Hematopoietic multipotent progenitor cell treated with erythropoietin and hydrocortisone succinate and interleukin-3 and kit ligand, for 17 days (in vitro differentiated cells): ENCODE data around the gene F12.
A peak's percentile ranks its signal among the peaks of the same experiment; 100 is the strongest.

ENCODE experiments used
- DNase-seq: peaks from one replicate; pipeline ENCODE4 v3.0.0-alpha.2; 2015; ENCODE audit warnings: low spot score

Gene F12

GRCh38 chr5:177412603-177413233 lies 3.4 kb upstream of the F12 start:
- no peak for DNase-seq

- no peak for DNase-seq
Measured at GRCh38 chr5:177410575-177410974, 1.2 kb upstream of the F12 start.

GRCh38 chr5:177405805-177406204 lies 3.6 kb downstream of the F12 start:
- no peak for DNase-seq

GRCh38 chr5:177405312-177405711 lies 4.1 kb downstream of the F12 start:
- DNase-seq: no peak

- no peak for DNase-seq
Measured at GRCh38 chr5:177404641-177405179, 4.7 kb downstream of the F12 start.

- DNase-seq: peak; percentile 81
Measured at GRCh38 chr5:177403792-177404640, 5.3 kb downstream of the F12 start.

- no peak for DNase-seq
Measured at GRCh38 chr5:177403102-177403791, 6.1 kb downstream of the F12 start.

GRCh38 chr5:177402271-177403043 lies 6.9 kb downstream of the F12 start:
- DNase-seq: peak; percentile 41

GRCh38 chr5:177399997-177400868 lies 9.1 kb downstream of the F12 start, which contains the start of gene PFN3:
TSS of gene PFN3 (minus strand) at chr5:177400661. CDS start at chr5:177400576, 85 bp downstream.
- DNase-seq: no peak

- DNase-seq: no peak
Measured at GRCh38 chr5:177397875-177398390, 11.4 kb downstream of the F12 start.

GRCh38 chr5:177396807-177397206 lies 12.6 kb downstream of the F12 start:
- no peak for DNase-seq

GRCh38 chr5:177396078-177396477 lies 13.3 kb downstream of the F12 start:
- DNase-seq: no peak

- no peak for DNase-seq
Measured at GRCh38 chr5:177393990-177394389, 15.4 kb downstream of the F12 start.

- DNase-seq: no peak
Measured at GRCh38 chr5:177393206-177393765, 16.1 kb downstream of the F12 start.

- DNase-seq: no peak
Measured at GRCh38 chr5:177392765-177393164, 16.6 kb downstream of the F12 start.

GRCh38 chr5:177390363-177391300 lies 18.7 kb downstream of the F12 start:
- DNase-seq: peak; percentile 88

GRCh38 chr5:177389241-177390169 lies 19.9 kb downstream of the F12 start:
- DNase-seq: no peak

GRCh38 chr5:177388521-177389052 lies 20.8 kb downstream of the F12 start:
- DNase-seq: no peak
